ENCODE measurements around the gene CYP2J2.

Gene CYP2J2

DNA sequence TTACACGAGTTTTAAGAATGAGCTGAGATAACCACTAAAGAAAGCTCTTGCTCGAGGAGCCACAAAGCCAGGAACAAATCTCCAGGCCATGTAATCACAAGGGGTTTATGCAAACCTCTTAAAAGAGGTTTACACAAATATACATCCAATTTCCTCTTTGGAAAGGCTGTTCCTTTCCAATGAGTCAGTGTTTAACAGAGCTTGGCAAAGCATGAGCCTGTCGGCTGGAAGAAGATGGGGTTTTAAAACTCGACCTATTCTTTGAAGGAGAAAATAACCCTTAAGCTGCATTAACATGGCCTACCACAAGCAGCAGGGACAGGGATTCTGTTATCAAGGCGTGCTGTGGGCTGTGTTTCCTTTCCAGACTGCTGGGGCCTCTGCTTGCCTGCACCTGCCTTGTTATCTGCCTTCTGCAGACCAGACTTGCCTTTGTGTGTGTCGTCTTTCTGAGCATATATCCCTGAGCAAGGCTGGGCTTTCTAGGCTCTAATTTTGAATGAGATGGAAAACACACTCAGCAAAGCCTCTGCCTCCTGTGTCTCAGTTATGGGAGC is 40.6 kb upstream of the CYP2J2 start:
- Histone ChIP-seq H3K9me2 (ENCODE audit: low read depth, low read length) (no peaks in the 10 kb centered on the region), H4K20me1 (ENCODE audit: insufficient read depth, low read length) (no peaks in the 10 kb centered on the region), H3K4me2 (ENCODE audit: low read length) (no peak overlapping the region), H2AFZ (ENCODE audit: low read length) (no peak overlapping the region), H3K4me3 (ENCODE audit: low read depth, low read length, poor library complexity, severe bottlenecking) (no peak overlapping the region), H3K9ac (ENCODE audit: low read length) (no peak overlapping the region), H3K4me1 (ENCODE audit: insufficient read depth, low read length, severe bottlenecking) (no peaks in the 10 kb centered on the region), H3K27ac (ENCODE audit: low read depth, low read length, poor library complexity, severe bottlenecking) (no peak overlapping the region), H3K27me3 (ENCODE audit: insufficient read depth, low read length) (no peaks in the 10 kb centered on the region), H3K79me2 (ENCODE audit: insufficient read depth, low read length) (no peaks in the 10 kb centered on the region), H3K9me3 (ENCODE audit: low read length) (no peaks in the 10 kb centered on the region), H3F3A (ENCODE audit: insufficient read depth, low read length) (no peaks in the 10 kb centered on the region), H3K36me3 (ENCODE audit: insufficient read depth, low read length) (no peaks in the 10 kb centered on the region)
- TF ChIP-seq EZH2 (IDR thresholded peaks at IDR 0.05; ENCODE audit: borderline replicate concordance, low read length) (no peak), CTCF (IDR thresholded peaks at IDR 0.05; ENCODE audit: low read length) (no peak)

GRCh38 chr1:59952065-59952464 is 25.5 kb upstream of the CYP2J2 start:
- Histone ChIP-seq H3K36me3 (ENCODE audit: insufficient read depth, low read length) (no peaks in the 10 kb centered on the region), H4K20me1 (ENCODE audit: insufficient read depth, low read length) (no peaks in the 10 kb centered on the region), H3K4me1 (ENCODE audit: insufficient read depth, low read length, severe bottlenecking) (no peaks in the 10 kb centered on the region), H3K9me3 (ENCODE audit: low read length) (no peaks in the 10 kb centered on the region), H3K9ac (ENCODE audit: low read length) (no peak overlapping the region), H3K79me2 (ENCODE audit: insufficient read depth, low read length) (no peaks in the 10 kb centered on the region), H3K4me3 (ENCODE audit: low read depth, low read length, poor library complexity, severe bottlenecking) (no peak overlapping the region), H3K27ac (ENCODE audit: low read depth, low read length, poor library complexity, severe bottlenecking) (no peak overlapping the region), H3F3A (ENCODE audit: insufficient read depth, low read length) (no peaks in the 10 kb centered on the region), H3K9me2 (ENCODE audit: low read depth, low read length) (no peaks in the 10 kb centered on the region), H2AFZ (ENCODE audit: low read length) (no peak overlapping the region), H3K4me2 (ENCODE audit: low read length) (no peak overlapping the region), H3K27me3 (ENCODE audit: insufficient read depth, low read length) (no peaks in the 10 kb centered on the region)
- TF ChIP-seq EZH2 (IDR thresholded peaks at IDR 0.05; ENCODE audit: borderline replicate concordance, low read length) (no peak), CTCF (IDR thresholded peaks at IDR 0.05; ENCODE audit: low read length) (no peak)

DNA sequence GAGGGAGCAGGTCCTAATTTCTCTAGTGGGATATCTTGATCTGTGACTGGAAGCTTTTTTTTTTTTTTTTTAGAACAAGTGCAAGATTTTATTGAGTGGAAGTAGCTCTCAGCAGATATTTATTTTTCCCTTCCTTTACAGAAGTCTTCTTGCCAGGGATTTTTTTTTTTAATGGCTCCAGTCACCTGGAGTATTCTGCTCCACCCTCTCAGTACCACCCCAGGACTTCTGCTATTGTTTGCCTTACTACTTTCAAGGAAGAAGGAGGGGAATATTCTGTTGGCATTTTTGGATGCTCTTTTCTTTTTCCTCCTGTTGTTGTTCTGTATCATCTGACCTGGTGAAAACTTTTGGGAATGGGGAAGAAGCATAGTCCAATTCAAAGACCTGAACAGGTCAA is 23.1 kb upstream of the CYP2J2 start:
- Histone ChIP-seq H3K27ac (ENCODE audit: low read depth, low read length, poor library complexity, severe bottlenecking) (no peak overlapping the region), H3K9me3 (ENCODE audit: low read length) (no peaks in the 10 kb centered on the region)

More for the DNA sequence above, 23.1 kb upstream of the CYP2J2 start:
- no peak overlapping the region for H3K4me2 ChIP-seq (ENCODE audit: low read length)
- TF ChIP-seq CTCF (IDR thresholded peaks at IDR 0.05; ENCODE audit: low read length) (no peak), EZH2 (IDR thresholded peaks at IDR 0.05; ENCODE audit: borderline replicate concordance, low read length) (no peak)
- no peak overlapping the region for H3K9ac ChIP-seq (ENCODE audit: low read length)
- H3K36me3 ChIP-seq (ENCODE audit: insufficient read depth, low read length), result no peaks in the 10 kb centered on the region
- H3K4me3 ChIP-seq (ENCODE audit: low read depth, low read length, poor library complexity, severe bottlenecking), result no peak overlapping the region
- no peaks in the 10 kb centered on the region for H3F3A ChIP-seq (ENCODE audit: insufficient read depth, low read length)
- H3K4me1 ChIP-seq (ENCODE audit: insufficient read depth, low read length, severe bottlenecking), result no peaks in the 10 kb centered on the region
- H3K9me2 ChIP-seq (ENCODE audit: low read depth, low read length), result no peaks in the 10 kb centered on the region
- H3K27me3 ChIP-seq (ENCODE audit: insufficient read depth, low read length), result no peaks in the 10 kb centered on the region
- H2AFZ ChIP-seq (ENCODE audit: low read length), result no peak overlapping the region
- no peaks in the 10 kb centered on the region for H4K20me1 ChIP-seq (ENCODE audit: insufficient read depth, low read length)
- no peaks in the 10 kb centered on the region for H3K79me2 ChIP-seq (ENCODE audit: insufficient read depth, low read length)

Measured in OCI-LY1 (cell line).